ENCODE measurements around the gene PSMD13.
"Not testable (repeated sequence)": the region's sequence is repeated elsewhere in the genome, so short reads cannot be mapped to it uniquely, and the experiment has no call there.

PSMD13 gene

GRCh38 chr11:236774-237767, at the start of gene PSMD13:
Gene PSMD13 (plus strand): TSS chr11:236976. CDS start chr11:237050, 74 bp downstream.
- DNase-seq (ENCODE audit: low read depth) = peak; percentile 90

GRCh38 chr11:189200-189783, 47.5 kb upstream of the PSMD13 start:
- DNase-seq (ENCODE audit: low read depth) = not testable (repeated sequence)

GRCh38 chr11:189843-190311, 46.9 kb upstream of the PSMD13 start:
- DNase-seq (ENCODE audit: low read depth) = not testable (repeated sequence)

- DNase-seq (ENCODE audit: low read depth) = not testable (repeated sequence)
Measured at GRCh38 chr11:190546-190945, 46.2 kb upstream of the PSMD13 start.

- peak; percentile 41 for DNase-seq (ENCODE audit: low read depth)
Measured at GRCh38 chr11:191490-192478, 45.0 kb upstream of the PSMD13 start.

- not testable (repeated sequence) for DNase-seq (ENCODE audit: low read depth)
Measured at GRCh38 chr11:192674-193128, 44.1 kb upstream of the PSMD13 start, which contains the start of gene SCGB1C1. Gene SCGB1C1 (plus strand): TSS chr11:193078. CDS start chr11:193100, 22 bp downstream.

- not testable (repeated sequence) for DNase-seq (ENCODE audit: low read depth)
Measured at GRCh38 chr11:193481-193880, 43.3 kb upstream of the PSMD13 start.

GRCh38 chr11:196786-197731, 39.7 kb upstream of the PSMD13 start:
- DNase-seq (ENCODE audit: low read depth) = no peak

- no peak for DNase-seq (ENCODE audit: low read depth)
Measured at GRCh38 chr11:197741-198235, 39.0 kb upstream of the PSMD13 start.

- DNase-seq (ENCODE audit: low read depth) = no peak
Measured at GRCh38 chr11:198236-198806, 38.5 kb upstream of the PSMD13 start.

GRCh38 chr11:199004-199581, 37.7 kb upstream of the PSMD13 start:
- DNase-seq (ENCODE audit: low read depth) = no peak

GRCh38 chr11:199782-200181, 37.0 kb upstream of the PSMD13 start:
- no peak for DNase-seq (ENCODE audit: low read depth)

GRCh38 chr11:200224-201003, 36.4 kb upstream of the PSMD13 start:
- no peak for DNase-seq (ENCODE audit: low read depth)

- no peak for DNase-seq (ENCODE audit: low read depth)
Measured at GRCh38 chr11:201966-202365, 34.8 kb upstream of the PSMD13 start.

GRCh38 chr11:202490-202889, 34.3 kb upstream of the PSMD13 start:
- no peak for DNase-seq (ENCODE audit: low read depth)

- no peak for DNase-seq (ENCODE audit: low read depth)
Measured at GRCh38 chr11:203056-203944, 33.5 kb upstream of the PSMD13 start.

- no peak for DNase-seq (ENCODE audit: low read depth)
Measured at GRCh38 chr11:203945-204586, 32.7 kb upstream of the PSMD13 start.
